ENCODE results near the gene CDC5L. TPM values are rescaled to one million over a fixed set of nuclear protein-coding genes. Genes with fewer than 3 reads are reported as not detected.

CDC5L gene
- polyA plus RNA-seq, 3 donors from 2014 or later, result 8.1 to 16.6 (median 10.6) TPM

Other genes starting within 250 kb of the CDC5L start
- under 1 TPM in 1 of 3 donors, not detected in 2; 0.29 TPM for gene CAPN11, start 228.9 kb upstream of the CDC5L start, polyA plus RNA-seq
- not detected for gene MYMX, start 170.8 kb upstream of the CDC5L start, polyA plus RNA-seq
- gene SLC29A1, start 164.1 kb upstream of the CDC5L start, polyA plus RNA-seq, result 1 to 10 TPM; 1.5 to 3.0 (median 1.8) TPM
- gene HSP90AB1, start 140.6 kb upstream of the CDC5L start, polyA plus RNA-seq, result 100 to 1,000 TPM; 185 to 309 (median 280) TPM
- 100 to 1,000 TPM in 1 of 3 donors, 10 to 100 TPM in 2; 64.1 to 119 (median 69.1) TPM for gene SLC35B2, start 130.2 kb upstream of the CDC5L start, polyA plus RNA-seq
- 1 to 10 TPM; 3.8 to 8.4 (median 8.3) TPM for gene NFKBIE, start 122.2 kb upstream of the CDC5L start, polyA plus RNA-seq
- gene TMEM151B, start 117.3 kb upstream of the CDC5L start, polyA plus RNA-seq, result not detected
- 10 to 100 TPM in 1 of 3 donors, 1 to 10 TPM in 2; 3.1 to 12.4 (median 5.0) TPM for gene AARS2, start 74.4 kb upstream of the CDC5L start, polyA plus RNA-seq
- not detected for gene SPATS1, start 45.1 kb upstream of the CDC5L start, polyA plus RNA-seq